GM12801 (cell line): ENCODE results near the gene ESPN.

Source experiments
- CTCF ChIP-seq: IDR thresholded peaks from one replicate; pipeline ENCODE4 v1.5.1; 2011; ENCODE audit warnings: control low read depth; ENCODE audit not compliant: insufficient read length; ENCODE audit errors: extremely low read depth

ESPN gene

DNA sequence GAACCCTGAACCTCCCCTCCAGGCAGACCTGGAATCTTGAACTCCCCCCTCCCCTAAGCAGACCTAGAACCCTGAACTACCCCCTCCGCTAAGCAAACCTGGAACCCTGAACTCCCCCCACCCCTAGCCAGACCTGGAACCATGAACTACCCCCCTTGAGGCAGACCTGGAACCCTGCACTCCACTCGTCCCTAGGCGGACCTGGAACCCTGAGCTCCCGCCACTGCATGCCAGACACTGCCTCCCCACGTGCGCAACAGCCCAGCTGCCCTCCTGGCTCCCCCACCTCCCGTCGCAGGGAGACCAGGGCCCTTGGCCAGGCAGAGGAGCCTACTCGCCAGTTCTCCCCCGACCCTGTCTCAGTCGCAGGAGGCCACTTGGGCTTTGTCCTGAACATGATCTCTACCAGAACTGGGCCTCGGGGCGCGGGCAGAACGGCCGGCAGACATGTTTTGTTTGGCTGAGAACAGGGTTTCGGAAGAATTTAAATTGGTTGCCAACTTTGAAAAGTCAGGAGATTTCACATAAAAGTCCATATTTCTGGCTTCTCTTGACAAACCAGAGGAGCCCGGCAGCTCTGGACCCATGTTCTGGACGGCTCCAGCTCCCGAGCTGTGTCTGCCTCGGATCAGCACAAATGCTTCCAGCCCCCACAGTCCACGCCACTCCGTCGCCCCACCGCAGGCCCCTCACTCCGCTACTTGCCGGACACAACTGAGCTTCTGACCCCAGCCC, 76.1 kb downstream of the ESPN start:
- TF ChIP-seq CTCF: no peak

DNA sequence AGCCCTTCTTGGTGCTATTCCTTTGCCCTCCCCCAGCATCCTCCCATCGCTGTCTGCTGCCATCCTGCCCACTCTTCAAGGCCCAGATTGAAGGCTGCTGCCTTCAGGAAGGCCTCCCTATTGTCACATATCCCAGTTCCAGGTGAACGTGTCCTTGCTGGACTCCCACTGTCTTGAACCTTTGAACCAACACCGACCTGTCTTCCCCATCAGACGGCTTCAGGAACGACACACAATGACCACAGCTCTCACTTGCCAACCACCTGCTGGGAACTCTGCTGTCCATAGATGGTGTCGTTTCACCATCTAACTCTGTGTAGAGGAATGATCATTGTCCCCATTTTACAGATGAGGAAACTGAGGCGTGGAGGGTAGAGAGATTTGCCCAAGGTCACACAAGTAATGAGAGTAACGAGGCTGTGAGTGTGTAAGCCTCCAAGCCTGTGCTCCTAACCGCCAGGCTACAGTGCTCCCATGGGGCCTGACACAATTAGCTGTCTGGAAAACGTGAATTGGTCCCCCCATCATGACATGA, 76.8 kb downstream of the ESPN start:
- TF ChIP-seq CTCF: no peak

GRCh38 chr1:6502000-6502891, 77.7 kb downstream of the ESPN start:
- TF ChIP-seq CTCF: no peak

DNA sequence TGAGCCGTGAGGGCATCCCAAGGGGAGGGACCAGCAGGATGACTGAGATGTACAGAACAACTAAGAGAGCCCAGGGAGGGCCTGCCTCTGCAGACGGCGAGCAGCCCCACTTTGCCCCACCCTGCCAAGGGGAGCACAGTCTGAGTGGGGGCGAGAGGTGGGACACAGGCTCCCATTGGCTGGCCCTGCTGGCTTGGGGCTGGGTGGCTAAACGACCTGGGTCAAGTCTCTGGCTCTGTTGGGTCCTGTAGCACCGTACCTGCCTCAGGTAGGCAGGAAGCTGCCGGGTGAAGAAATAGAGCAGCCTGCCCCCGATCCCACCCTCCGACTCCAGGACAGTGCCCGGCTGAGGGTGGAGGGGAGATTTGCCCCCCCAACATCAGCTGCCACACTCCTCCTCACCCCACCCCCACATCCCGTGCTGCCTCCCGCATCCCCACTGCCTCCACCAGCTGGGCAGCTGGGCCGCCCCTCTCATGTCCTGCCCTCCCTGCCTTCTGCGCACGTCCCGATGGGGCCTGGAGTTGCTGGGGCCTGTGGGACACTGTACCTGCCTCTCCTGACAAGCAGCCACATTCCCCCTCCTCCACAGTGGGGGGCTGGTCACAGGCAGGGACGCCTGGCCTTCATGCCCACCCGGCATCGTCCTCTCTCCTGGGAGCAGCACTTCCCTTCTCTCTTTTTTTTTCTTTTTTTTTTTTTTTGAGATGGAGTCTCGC, 79.5 kb downstream of the ESPN start:
- TF ChIP-seq CTCF: no peak

DNA sequence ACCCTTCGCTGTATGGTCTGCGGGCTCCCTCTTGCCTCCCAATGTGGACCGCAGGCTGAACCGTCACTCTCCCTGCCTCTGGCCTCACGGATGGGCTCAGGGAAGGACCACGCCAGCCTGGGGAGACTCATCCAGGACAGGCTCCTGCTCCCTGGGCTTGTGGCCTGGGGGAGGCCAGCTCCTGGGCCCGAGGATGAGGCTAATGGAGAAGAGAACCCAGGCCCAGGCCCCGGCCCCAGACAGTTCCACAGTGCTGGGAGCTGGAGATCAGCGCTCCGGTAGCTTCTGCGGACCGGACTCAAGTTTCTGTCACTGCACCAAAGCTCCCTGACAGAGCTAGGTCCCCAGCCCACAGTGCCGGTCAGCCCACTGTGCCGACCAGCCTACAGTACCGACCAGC, 80.3 kb downstream of the ESPN start:
- no peak for TF ChIP-seq CTCF

GRCh38 chr1:6505367-6506209, 81.0 kb downstream of the ESPN start:
- TF ChIP-seq CTCF: no peak
